OCI-LY7 (cell line): ENCODE results near the gene KMO. TPM values are rescaled to one million over a fixed set of nuclear protein-coding genes. Genes with fewer than 3 reads are reported as not detected.
A peak's percentile ranks its signal among the peaks of the same experiment; 100 is the strongest.

Experiments used
- BruUV-seq: library from RNA; stranded (reverse); fragments of 400-500 nt; replicated peaks from 2 replicates; lab custom pipeline; 2021; lab: Mats Ljungman, UMichigan
- CTCF ChIA-PET: fragments of 300-600 bp; sonication (Branson Sonifier 250); formaldehyde crosslinking; loops from one replicate; lab custom pipeline; 2022; ENCODE audit warnings: antibody characterized with exemption; ENCODE audit not compliant: unreplicated experiment; lab: Charles Lee
- POLR2A ChIA-PET: fragments of 300-600 bp; sonication (Branson Sonifier 250); formaldehyde crosslinking; loops from one replicate; lab custom pipeline; 2022; ENCODE audit warnings: antibody characterized with exemption; lab: Charles Lee
- DNase-seq: peaks from one replicate; pipeline ENCODE4 v3.0.0-alpha.2; 2015; ENCODE audit warnings: low spot score
- H2AFZ ChIP-seq: fragments of 200-600 bp; sonication (generic), shearing (Covaris generic); 2 replicates; pipeline ENCODE4 v1.6.1; 2014; ENCODE audit warnings: mild to moderate bottlenecking, antibody characterized with exemption, low read length, moderate library complexity
- H3K27ac ChIP-seq: fragments of 200-600 bp; sonication (generic); 2 replicates; pipeline ENCODE4 v1.5.1; 2014; ENCODE audit warnings: mixed run types, low read depth, mild to moderate bottlenecking, moderate library complexity, low read length, inconsistent platforms; ENCODE audit not compliant: poor library complexity, severe bottlenecking
- H3K36me3 ChIP-seq: fragments of 200-600 bp; sonication (generic); 2 replicates; pipeline ENCODE4 v1.6.1; 2014; ENCODE audit warnings: mild to moderate bottlenecking, antibody characterized with exemption, low read length, moderate library complexity, mixed read lengths; ENCODE audit not compliant: insufficient read depth
- H3K4me1 ChIP-seq: fragments of 200-600 bp; sonication (generic); 2 replicates; pipeline ENCODE4 v1.5.1; 2014; ENCODE audit warnings: mild to moderate bottlenecking, low read length; ENCODE audit not compliant: insufficient read depth, poor library complexity, severe bottlenecking
- H3K4me2 ChIP-seq: fragments of 200-600 bp; sonication (generic); 2 replicates; pipeline ENCODE4 v1.6.1; 2014; ENCODE audit warnings: mild to moderate bottlenecking, low read length
- H3K4me3 ChIP-seq: fragments of 200-600 bp; sonication (generic); 2 replicates; pipeline ENCODE4 v1.5.1; 2014; ENCODE audit warnings: mild to moderate bottlenecking, low read depth, low read length; ENCODE audit not compliant: poor library complexity, severe bottlenecking
- H3K79me2 ChIP-seq: fragments of 200-600 bp; sonication (generic); 2 replicates; pipeline ENCODE4 v1.6.1; 2016; ENCODE audit warnings: low read depth, mild to moderate bottlenecking, low read length, moderate library complexity, mixed read lengths; ENCODE audit not compliant: insufficient read depth
- H3K9me2 ChIP-seq: fragments of 200-600 bp; sonication (generic); 2 replicates; pipeline ENCODE4 v1.6.1; 2016; ENCODE audit warnings: mild to moderate bottlenecking, low read length, mixed read lengths; ENCODE audit not compliant: insufficient read depth
- H3K9me3 ChIP-seq: fragments of 200-600 bp; sonication (generic); 2 replicates; pipeline ENCODE4 v1.6.1; 2014; ENCODE audit warnings: mild to moderate bottlenecking, mixed run types, low read length, mixed read lengths
- H4K20me1 ChIP-seq: fragments of 200-600 bp; sonication (generic); 2 replicates; pipeline ENCODE4 v1.6.1; 2014; ENCODE audit warnings: mild to moderate bottlenecking, antibody characterized with exemption, low read length, moderate library complexity, mixed read lengths; ENCODE audit not compliant: insufficient read depth
- CTCF ChIP-seq: fragments of 200-600 bp; sonication (generic); conservative IDR thresholded peaks from 2 replicates; pipeline ENCODE4 v1.5.1; 2014; ENCODE audit warnings: mild to moderate bottlenecking, antibody characterized with exemption, low read length, moderate library complexity, mixed read lengths
- EZH2phosphoT487 ChIP-seq: fragments of 200-600 bp; sonication (generic); IDR thresholded peaks from 2 replicates; pipeline ENCODE4 v1.6.1; 2018; ENCODE audit warnings: low read depth, borderline replicate concordance, mild to moderate bottlenecking, mixed run types, antibody characterized with exemption, low read length, moderate library complexity, mixed read lengths
- intact Hi-C: fragments of 100-400 bp; cut with micrococcal nuclease; formaldehyde crosslinking; loops from one replicate; pipeline ENCODE4 v1.10.0; 2022; ENCODE audit not compliant: unreplicated experiment
- total RNA-seq, 2 experiments: library from RNA; depleted of rRNA in 1 of 2; stranded (reverse); fragments of >200 nt in 1 of 2; shearing (Covaris generic) in 1 of 2; gene quantifications; 2 replicates each; pipeline ENCODE4 v1.2.3, GENCODE V29; 2014 to 2022

KMO gene
- total RNA-seq, 2 experiments from 2014 or later = 3.2 to 14.2 TPM

GRCh38 chr1:241605146-241605805 is 73.1 kb downstream of the KMO start:
- intact Hi-C loops = no loop called here
- Histone ChIP-seq H3K4me2 (no peak overlapping the region), H3K27ac (no peak overlapping the region), H3K79me2 (no peaks in the 10 kb centered on the region), H3K4me1 (peaks cover 8% of the 10 kb centered on the region), H3K4me3 (no peak overlapping the region), H3K36me3 (no peaks in the 10 kb centered on the region), H3K9me2 (no peaks in the 10 kb centered on the region), H3K9me3 (no peaks in the 10 kb centered on the region), H2AFZ (no peak overlapping the region), H4K20me1 (no peaks in the 10 kb centered on the region)
- TF ChIP-seq CTCF = peak; percentile 74
- TF ChIP-seq EZH2phosphoT487 = no peak
- ChIA-PET POLR2A (interaction anchor here (0.6 to 0.7 kb wide), 2 partner anchors 16 to 167 kb away, joined by 3 read pairs; no protein-coding TSS in a partner anchor), CTCF (interaction anchor here (0.6 kb wide), 1 partner anchor 97 kb away, joined by 3 read pairs; no protein-coding TSS in a partner anchor)
- no TSS peak for BruUV-seq
- peak; percentile 29 for DNase-seq

GRCh38 chr1:241606544-241606943 is 74.4 kb downstream of the KMO start:
- Histone ChIP-seq H4K20me1 (no peaks in the 10 kb centered on the region), H3K4me2 (no peak overlapping the region), H2AFZ (no peak overlapping the region), H3K36me3 (no peaks in the 10 kb centered on the region), H3K4me1 (peaks cover 8% of the 10 kb centered on the region), H3K9me2 (no peaks in the 10 kb centered on the region), H3K79me2 (no peaks in the 10 kb centered on the region), H3K9me3 (no peaks in the 10 kb centered on the region), H3K27ac (no peak overlapping the region), H3K4me3 (no peak overlapping the region)
- ChIA-PET CTCF (no interaction called here), POLR2A (interaction anchor here (0.6 to 0.9 kb wide), 3 partner anchors 17 to 1706 kb away, joined by 3 to 5 read pairs (median 3); no protein-coding TSS in a partner anchor)
- intact Hi-C loops = no loop called here
- BruUV-seq = no TSS peak
- TF ChIP-seq EZH2phosphoT487 (no peak), CTCF (no peak)
- DNase-seq = no peak

GRCh38 chr1:241607497-241607896 is 75.3 kb downstream of the KMO start:
- intact Hi-C loops = no loop called here
- Histone ChIP-seq H3K4me1 (peaks cover 8% of the 10 kb centered on the region), H3K27ac (no peak overlapping the region), H3K4me3 (no peak overlapping the region), H4K20me1 (no peaks in the 10 kb centered on the region), H3K36me3 (no peaks in the 10 kb centered on the region), H3K4me2 (no peak overlapping the region), H3K9me2 (no peaks in the 10 kb centered on the region), H3K79me2 (no peaks in the 10 kb centered on the region), H3K9me3 (no peaks in the 10 kb centered on the region), H2AFZ (no peak overlapping the region)
- BruUV-seq = no TSS peak
- TF ChIP-seq EZH2phosphoT487 (no peak), CTCF (no peak)
- ChIA-PET POLR2A (interaction anchor here (0.9 kb wide), 1 partner anchor 43 kb away, joined by 3 read pairs; no protein-coding TSS in a partner anchor), CTCF (no interaction called here)
- DNase-seq = no peak
